ENCODE measurements around the gene PTPRC. TPM values are rescaled to one million over a fixed set of nuclear protein-coding genes. Genes with fewer than 3 reads are reported as not detected.

The PTPRC gene
- total and polyA plus RNA-seq, 2 donors (not counting 1 experiment from before 2014, with no cell fraction given) = under 0.01 to 0.11 TPM

GRCh38 chr1:198798923-198799386 is 160.1 kb downstream of the PTPRC start:
- Histone ChIP-seq H4K20me1 (ENCODE audit: control insufficient read depth, extremely low read depth, insufficient read depth, low read length) (no peaks in the 10 kb centered on the region), H3K27ac (ENCODE audit: insufficient read depth, low read length) (no peak overlapping the region), H3K4me1 (ENCODE audit: control insufficient read depth, extremely low read depth, insufficient read depth, low read length) (peaks cover 2% of the 10 kb centered on the region), H3K4me2 (ENCODE audit: extremely low read depth, insufficient read depth, low read length) (no peak overlapping the region), H3K4me3 (replicated peaks in 1 of 4; ENCODE audit: control extremely low read depth in 1 of 4, insufficient read depth in 1 of 4, low read depth in 3 of 4, low read length in 4 of 4) (no peak overlapping the region), H3K9me3 (ENCODE audit: control insufficient read depth, insufficient read depth, low read depth, low read length) (no peaks in the 10 kb centered on the region), H3K36me3 (ENCODE audit: control insufficient read depth, insufficient read depth, low read length) (no peaks in the 10 kb centered on the region), H3K27me3 (ENCODE audit: control insufficient read depth, insufficient read depth, low read length) (no peaks in the 10 kb centered on the region), H3K79me2 (ENCODE audit: control insufficient read depth, insufficient read depth, low read length) (no peaks in the 10 kb centered on the region), H3K9ac (ENCODE audit: insufficient read depth, low read length) (no peak overlapping the region), H2AFZ (ENCODE audit: low read length) (no peak overlapping the region)
- TF ChIP-seq EZH2 (IDR thresholded peaks at IDR 0.05; ENCODE audit: low read length, missing control alignments) (no peak), CTCF (conservative IDR thresholded peaks at IDR 0.05 in 1 of 2, IDR thresholded peaks at IDR 0.05 in 1 of 2; ENCODE audit: low read depth in 1 of 2, low read length in 2 of 2) (no peak)
- no peak for DNase-seq (ENCODE audit: low read depth in 2 of 2)

- no peak for DNase-seq (ENCODE audit: low read depth in 2 of 2)
- Histone ChIP-seq H3K79me2 (ENCODE audit: control insufficient read depth, insufficient read depth, low read length) (no peaks in the 10 kb centered on the region), H4K20me1 (ENCODE audit: control insufficient read depth, extremely low read depth, insufficient read depth, low read length) (no peaks in the 10 kb centered on the region), H2AFZ (ENCODE audit: low read length) (no peak overlapping the region), H3K9ac (ENCODE audit: insufficient read depth, low read length) (no peak overlapping the region), H3K27ac (ENCODE audit: insufficient read depth, low read length) (no peak overlapping the region), H3K4me3 (replicated peaks in 1 of 4; ENCODE audit: control extremely low read depth in 1 of 4, insufficient read depth in 1 of 4, low read depth in 3 of 4, low read length in 4 of 4) (no peak overlapping the region), H3K27me3 (ENCODE audit: control insufficient read depth, insufficient read depth, low read length) (no peaks in the 10 kb centered on the region), H3K4me1 (ENCODE audit: control insufficient read depth, extremely low read depth, insufficient read depth, low read length) (no peaks in the 10 kb centered on the region), H3K4me2 (ENCODE audit: extremely low read depth, insufficient read depth, low read length) (no peak overlapping the region), H3K9me3 (ENCODE audit: control insufficient read depth, insufficient read depth, low read depth, low read length) (no peaks in the 10 kb centered on the region), H3K36me3 (ENCODE audit: control insufficient read depth, insufficient read depth, low read length) (no peaks in the 10 kb centered on the region)
- TF ChIP-seq CTCF (conservative IDR thresholded peaks at IDR 0.05 in 1 of 2, IDR thresholded peaks at IDR 0.05 in 1 of 2; ENCODE audit: low read depth in 1 of 2, low read length in 2 of 2) (no peak), EZH2 (IDR thresholded peaks at IDR 0.05; ENCODE audit: low read length, missing control alignments) (no peak)
These were observed 166.8 kb downstream of the PTPRC start for GRCh38 chr1:198805498-198806151.

- H3K4me3 ChIP-seq (replicated peaks in 1 of 4; ENCODE audit: control extremely low read depth in 1 of 4, insufficient read depth in 1 of 4, low read depth in 3 of 4, low read length in 4 of 4) = no peak overlapping the region
- TF ChIP-seq EZH2 (IDR thresholded peaks at IDR 0.05; ENCODE audit: low read length, missing control alignments) (no peak), CTCF (conservative IDR thresholded peaks at IDR 0.05 in 1 of 2, IDR thresholded peaks at IDR 0.05 in 1 of 2; ENCODE audit: low read depth in 1 of 2, low read length in 2 of 2) (no peak)
- H3K4me1 ChIP-seq (ENCODE audit: control insufficient read depth, extremely low read depth, insufficient read depth, low read length) = no peaks in the 10 kb centered on the region
- no peaks in the 10 kb centered on the region for H3K36me3 ChIP-seq (ENCODE audit: control insufficient read depth, insufficient read depth, low read length)
- no peak overlapping the region for H2AFZ ChIP-seq (ENCODE audit: low read length)
- H3K4me2 ChIP-seq (ENCODE audit: extremely low read depth, insufficient read depth, low read length) = no peak overlapping the region
- no peaks in the 10 kb centered on the region for H3K27me3 ChIP-seq (ENCODE audit: control insufficient read depth, insufficient read depth, low read length)
- no peaks in the 10 kb centered on the region for H3K9me3 ChIP-seq (ENCODE audit: control insufficient read depth, insufficient read depth, low read depth, low read length)
- no peaks in the 10 kb centered on the region for H3K79me2 ChIP-seq (ENCODE audit: control insufficient read depth, insufficient read depth, low read length)
- H3K9ac ChIP-seq (ENCODE audit: insufficient read depth, low read length) = no peak overlapping the region
- H3K27ac ChIP-seq (ENCODE audit: insufficient read depth, low read length) = no peak overlapping the region
- DNase-seq (ENCODE audit: low read depth in 2 of 2) = no peak
- H4K20me1 ChIP-seq (ENCODE audit: control insufficient read depth, extremely low read depth, insufficient read depth, low read length) = no peaks in the 10 kb centered on the region
These were observed 168.0 kb downstream of the PTPRC start for GRCh38 chr1:198806861-198807260.

Other genes with a start within 250 kb of the PTPRC start
- gene ATP6V1G3, start 98.4 kb upstream of the PTPRC start, total RNA-seq = not detected in 2 replicates
- 0.12 TPM in 1 of 2 replicates, not detected in the other for gene ATP6V1G3, start 98.4 kb upstream of the PTPRC start, polyA plus RNA-seq